ENCODE measurements around the gene HEG1. TPM values are rescaled to one million over a fixed set of nuclear protein-coding genes. Genes with fewer than 3 reads are reported as not detected.

The HEG1 gene
- total RNA-seq, 1 experiment from 2014 or later = 14.6 TPM

GRCh38 chr3:124927574-124928045 is 128.2 kb downstream of the HEG1 start (continued):
- TF ChIP-seq ZNF671 (CRISPR knock-in tag; IDR thresholded peaks at IDR 0.05) (no peak), HMGXB4 (CRISPR knock-in tag; IDR thresholded peaks at IDR 0.05) (no peak), NR1H2 (CRISPR knock-in tag; IDR thresholded peaks at IDR 0.05) (no peak), SOX15 (CRISPR knock-in tag; IDR thresholded peaks at IDR 0.05) (no peak)

DNA sequence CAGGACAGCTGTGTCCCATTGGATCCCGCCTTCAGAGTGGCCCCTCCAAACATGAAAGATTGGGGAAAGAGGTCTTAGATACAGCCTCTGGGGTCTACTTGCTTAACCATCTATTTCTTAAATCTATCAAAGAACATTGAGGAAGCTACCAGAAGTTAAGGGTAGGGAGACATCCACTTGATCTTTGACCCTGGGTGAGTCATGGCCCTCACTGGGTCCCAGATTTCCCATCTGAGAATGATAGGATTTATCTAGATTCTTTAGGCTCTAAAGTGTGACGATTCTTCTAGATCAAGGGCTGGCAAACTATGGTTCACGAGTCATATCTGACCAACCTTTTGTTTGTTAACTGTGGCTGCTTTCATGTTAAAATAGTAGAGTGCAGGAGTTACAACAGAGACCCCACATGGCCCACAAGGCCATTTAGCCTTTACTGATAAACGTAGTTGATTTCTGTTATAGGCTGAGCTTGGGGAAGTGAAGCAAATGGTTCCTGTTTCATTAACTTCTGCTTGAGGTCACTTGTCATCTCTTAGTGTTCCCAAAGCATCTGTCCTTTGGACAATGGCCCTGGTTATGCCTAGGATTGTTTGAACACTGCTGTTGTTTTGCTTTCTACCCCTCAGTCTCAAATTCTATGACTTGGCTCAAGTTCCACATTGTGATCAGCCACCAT is 129.2 kb downstream of the HEG1 start:
- no peak for ATAC-seq
- DNase-seq (ENCODE audit: low spot score) = no peak
- Mint-ChIP-seq H3K36me3 (no peaks in the 10 kb centered on the region), H3K27me3 (ENCODE audit: low read depth) (no peaks in the 10 kb centered on the region), H3K27ac (no peak overlapping the region), H3K4me3 (no peak overlapping the region), H3K9me3 (no peaks in the 10 kb centered on the region), H3K4me1 (no peaks in the 10 kb centered on the region)
- ChIA-PET POLR2A (no interaction called here), CTCF (interaction anchor here (1.6 kb wide), 1 partner anchor 140 kb away, joined by 3 read pairs; no protein-coding TSS in a partner anchor)
- TF ChIP-seq ZNF396 (CRISPR knock-in tag; IDR thresholded peaks at IDR 0.05; ENCODE audit: borderline replicate concordance) = no peak
- TF ChIP-seq ZNF416 (CRISPR knock-in tag; IDR thresholded peaks at IDR 0.05) = no peak
- TF ChIP-seq JAZF1 (CRISPR knock-in tag; IDR thresholded peaks at IDR 0.05) = no peak
- TF ChIP-seq ZNF121 (CRISPR knock-in tag; IDR thresholded peaks at IDR 0.05) = no peak
- no peak for TF ChIP-seq SOX15 (CRISPR knock-in tag; IDR thresholded peaks at IDR 0.05)
- TF ChIP-seq MYBL2 (CRISPR knock-in tag; IDR thresholded peaks at IDR 0.05) = no peak
- no peak for TF ChIP-seq ZNF138 (CRISPR knock-in tag; conservative IDR thresholded peaks at IDR 0.05)
- TF ChIP-seq, protein P1, sequence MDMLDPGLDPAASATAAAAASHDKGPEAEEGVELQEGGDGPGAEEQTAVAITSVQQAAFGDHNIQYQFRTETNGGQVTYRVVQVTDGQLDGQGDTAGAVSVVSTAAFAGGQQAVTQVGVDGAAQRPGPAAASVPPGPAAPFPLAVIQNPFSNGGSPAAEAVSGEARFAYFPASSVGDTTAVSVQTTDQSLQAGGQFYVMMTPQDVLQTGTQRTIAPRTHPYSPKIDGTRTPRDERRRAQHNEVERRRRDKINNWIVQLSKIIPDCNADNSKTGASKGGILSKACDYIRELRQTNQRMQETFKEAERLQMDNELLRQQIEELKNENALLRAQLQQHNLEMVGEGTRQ (CRISPR knock-in tag; IDR thresholded peaks at IDR 0.05) = no peak
- no peak for TF ChIP-seq CREM (CRISPR knock-in tag; IDR thresholded peaks at IDR 0.05)
- no peak for TF ChIP-seq TEAD4 (CRISPR knock-in tag; IDR thresholded peaks at IDR 0.05)
- TF ChIP-seq NFYB (CRISPR knock-in tag; conservative IDR thresholded peaks at IDR 0.05; ENCODE audit: low read depth) = no peak
- TF ChIP-seq E2F1 (CRISPR knock-in tag; IDR thresholded peaks at IDR 0.05) = no peak
- TF ChIP-seq, protein P2, sequence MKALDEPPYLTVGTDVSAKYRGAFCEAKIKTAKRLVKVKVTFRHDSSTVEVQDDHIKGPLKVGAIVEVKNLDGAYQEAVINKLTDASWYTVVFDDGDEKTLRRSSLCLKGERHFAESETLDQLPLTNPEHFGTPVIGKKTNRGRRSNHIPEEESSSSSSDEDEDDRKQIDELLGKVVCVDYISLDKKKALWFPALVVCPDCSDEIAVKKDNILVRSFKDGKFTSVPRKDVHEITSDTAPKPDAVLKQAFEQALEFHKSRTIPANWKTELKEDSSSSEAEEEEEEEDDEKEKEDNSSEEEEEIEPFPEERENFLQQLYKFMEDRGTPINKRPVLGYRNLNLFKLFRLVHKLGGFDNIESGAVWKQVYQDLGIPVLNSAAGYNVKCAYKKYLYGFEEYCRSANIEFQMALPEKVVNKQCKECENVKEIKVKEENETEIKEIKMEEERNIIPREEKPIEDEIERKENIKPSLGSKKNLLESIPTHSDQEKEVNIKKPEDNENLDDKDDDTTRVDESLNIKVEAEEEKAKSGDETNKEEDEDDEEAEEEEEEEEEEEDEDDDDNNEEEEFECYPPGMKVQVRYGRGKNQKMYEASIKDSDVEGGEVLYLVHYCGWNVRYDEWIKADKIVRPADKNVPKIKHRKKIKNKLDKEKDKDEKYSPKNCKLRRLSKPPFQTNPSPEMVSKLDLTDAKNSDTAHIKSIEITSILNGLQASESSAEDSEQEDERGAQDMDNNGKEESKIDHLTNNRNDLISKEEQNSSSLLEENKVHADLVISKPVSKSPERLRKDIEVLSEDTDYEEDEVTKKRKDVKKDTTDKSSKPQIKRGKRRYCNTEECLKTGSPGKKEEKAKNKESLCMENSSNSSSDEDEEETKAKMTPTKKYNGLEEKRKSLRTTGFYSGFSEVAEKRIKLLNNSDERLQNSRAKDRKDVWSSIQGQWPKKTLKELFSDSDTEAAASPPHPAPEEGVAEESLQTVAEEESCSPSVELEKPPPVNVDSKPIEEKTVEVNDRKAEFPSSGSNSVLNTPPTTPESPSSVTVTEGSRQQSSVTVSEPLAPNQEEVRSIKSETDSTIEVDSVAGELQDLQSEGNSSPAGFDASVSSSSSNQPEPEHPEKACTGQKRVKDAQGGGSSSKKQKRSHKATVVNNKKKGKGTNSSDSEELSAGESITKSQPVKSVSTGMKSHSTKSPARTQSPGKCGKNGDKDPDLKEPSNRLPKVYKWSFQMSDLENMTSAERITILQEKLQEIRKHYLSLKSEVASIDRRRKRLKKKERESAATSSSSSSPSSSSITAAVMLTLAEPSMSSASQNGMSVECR (CRISPR knock-in tag; IDR thresholded peaks at IDR 0.05; ENCODE audit: borderline replicate concordance) = no peak
- TF ChIP-seq, protein P3, sequence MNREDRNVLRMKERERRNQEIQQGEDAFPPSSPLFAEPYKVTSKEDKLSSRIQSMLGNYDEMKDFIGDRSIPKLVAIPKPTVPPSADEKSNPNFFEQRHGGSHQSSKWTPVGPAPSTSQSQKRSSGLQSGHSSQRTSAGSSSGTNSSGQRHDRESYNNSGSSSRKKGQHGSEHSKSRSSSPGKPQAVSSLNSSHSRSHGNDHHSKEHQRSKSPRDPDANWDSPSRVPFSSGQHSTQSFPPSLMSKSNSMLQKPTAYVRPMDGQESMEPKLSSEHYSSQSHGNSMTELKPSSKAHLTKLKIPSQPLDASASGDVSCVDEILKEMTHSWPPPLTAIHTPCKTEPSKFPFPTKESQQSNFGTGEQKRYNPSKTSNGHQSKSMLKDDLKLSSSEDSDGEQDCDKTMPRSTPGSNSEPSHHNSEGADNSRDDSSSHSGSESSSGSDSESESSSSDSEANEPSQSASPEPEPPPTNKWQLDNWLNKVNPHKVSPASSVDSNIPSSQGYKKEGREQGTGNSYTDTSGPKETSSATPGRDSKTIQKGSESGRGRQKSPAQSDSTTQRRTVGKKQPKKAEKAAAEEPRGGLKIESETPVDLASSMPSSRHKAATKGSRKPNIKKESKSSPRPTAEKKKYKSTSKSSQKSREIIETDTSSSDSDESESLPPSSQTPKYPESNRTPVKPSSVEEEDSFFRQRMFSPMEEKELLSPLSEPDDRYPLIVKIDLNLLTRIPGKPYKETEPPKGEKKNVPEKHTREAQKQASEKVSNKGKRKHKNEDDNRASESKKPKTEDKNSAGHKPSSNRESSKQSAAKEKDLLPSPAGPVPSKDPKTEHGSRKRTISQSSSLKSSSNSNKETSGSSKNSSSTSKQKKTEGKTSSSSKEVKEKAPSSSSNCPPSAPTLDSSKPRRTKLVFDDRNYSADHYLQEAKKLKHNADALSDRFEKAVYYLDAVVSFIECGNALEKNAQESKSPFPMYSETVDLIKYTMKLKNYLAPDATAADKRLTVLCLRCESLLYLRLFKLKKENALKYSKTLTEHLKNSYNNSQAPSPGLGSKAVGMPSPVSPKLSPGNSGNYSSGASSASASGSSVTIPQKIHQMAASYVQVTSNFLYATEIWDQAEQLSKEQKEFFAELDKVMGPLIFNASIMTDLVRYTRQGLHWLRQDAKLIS (CRISPR knock-in tag; IDR thresholded peaks at IDR 0.05; ENCODE audit: borderline replicate concordance) = no peak
- TF ChIP-seq SP1 (CRISPR knock-in tag; conservative IDR thresholded peaks at IDR 0.05) = no peak
- TF ChIP-seq, protein P4, sequence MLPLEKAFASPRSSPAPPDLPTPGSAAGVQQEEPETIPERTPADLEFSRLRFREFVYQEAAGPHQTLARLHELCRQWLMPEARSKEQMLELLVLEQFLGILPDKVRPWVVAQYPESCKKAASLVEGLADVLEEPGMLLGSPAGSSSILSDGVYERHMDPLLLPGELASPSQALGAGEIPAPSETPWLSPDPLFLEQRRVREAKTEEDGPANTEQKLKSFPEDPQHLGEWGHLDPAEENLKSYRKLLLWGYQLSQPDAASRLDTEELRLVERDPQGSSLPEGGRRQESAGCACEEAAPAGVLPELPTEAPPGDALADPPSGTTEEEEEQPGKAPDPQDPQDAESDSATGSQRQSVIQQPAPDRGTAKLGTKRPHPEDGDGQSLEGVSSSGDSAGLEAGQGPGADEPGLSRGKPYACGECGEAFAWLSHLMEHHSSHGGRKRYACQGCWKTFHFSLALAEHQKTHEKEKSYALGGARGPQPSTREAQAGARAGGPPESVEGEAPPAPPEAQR (CRISPR knock-in tag; IDR thresholded peaks at IDR 0.05) = no peak
- no peak for TF ChIP-seq MLX (CRISPR knock-in tag; IDR thresholded peaks at IDR 0.05)
- TF ChIP-seq MAX (CRISPR knock-in tag; IDR thresholded peaks at IDR 0.05) = no peak
